MM.1S (cell line): ENCODE results near the gene RFPL3.

Source experiments
- EZH2 ChIP-seq: fragments of 300-600 bp; sonication (generic); optimal IDR thresholded peaks from 2 replicates; pipeline ENCODE3; 2017; ENCODE audit warnings: low read depth, mild to moderate bottlenecking, antibody characterized with exemption, low read length, mixed read lengths
- EZH2phosphoT487 ChIP-seq: fragments of 300-600 bp; sonication (generic); IDR thresholded peaks from 2 replicates; pipeline ENCODE4 v1.6.1; 2018; ENCODE audit warnings: antibody characterized with exemption, low read length
- TF ChIP-seq, protein P1 (sequence below): fragments of 300-600 bp; sonication (generic); IDR thresholded peaks from 2 replicates; pipeline ENCODE4 v1.5.1; 2016; ENCODE audit warnings: antibody characterized with exemption, low read length, mixed read lengths

DNA sequence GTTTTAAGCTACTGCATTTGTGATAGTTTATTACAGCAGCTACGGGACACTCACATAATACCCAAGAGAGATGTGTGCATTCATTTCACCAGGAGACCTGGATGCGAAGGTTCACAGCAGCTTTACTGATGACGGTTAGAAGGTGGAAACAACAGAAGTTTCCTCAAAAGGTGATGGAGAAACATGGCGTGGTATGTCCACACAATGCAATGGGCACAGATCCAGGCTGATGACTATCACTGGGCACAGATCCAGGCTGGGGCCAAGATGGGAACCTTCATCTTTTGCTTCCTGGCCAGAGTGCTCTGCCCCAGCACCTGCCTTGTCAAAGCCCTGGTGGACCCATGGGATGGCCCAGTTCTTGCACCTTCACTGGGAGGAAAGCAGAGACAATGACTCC, 30.6 kb upstream of the RFPL3 start:
- no peak for TF ChIP-seq EZH2
- TF ChIP-seq, protein P1, sequence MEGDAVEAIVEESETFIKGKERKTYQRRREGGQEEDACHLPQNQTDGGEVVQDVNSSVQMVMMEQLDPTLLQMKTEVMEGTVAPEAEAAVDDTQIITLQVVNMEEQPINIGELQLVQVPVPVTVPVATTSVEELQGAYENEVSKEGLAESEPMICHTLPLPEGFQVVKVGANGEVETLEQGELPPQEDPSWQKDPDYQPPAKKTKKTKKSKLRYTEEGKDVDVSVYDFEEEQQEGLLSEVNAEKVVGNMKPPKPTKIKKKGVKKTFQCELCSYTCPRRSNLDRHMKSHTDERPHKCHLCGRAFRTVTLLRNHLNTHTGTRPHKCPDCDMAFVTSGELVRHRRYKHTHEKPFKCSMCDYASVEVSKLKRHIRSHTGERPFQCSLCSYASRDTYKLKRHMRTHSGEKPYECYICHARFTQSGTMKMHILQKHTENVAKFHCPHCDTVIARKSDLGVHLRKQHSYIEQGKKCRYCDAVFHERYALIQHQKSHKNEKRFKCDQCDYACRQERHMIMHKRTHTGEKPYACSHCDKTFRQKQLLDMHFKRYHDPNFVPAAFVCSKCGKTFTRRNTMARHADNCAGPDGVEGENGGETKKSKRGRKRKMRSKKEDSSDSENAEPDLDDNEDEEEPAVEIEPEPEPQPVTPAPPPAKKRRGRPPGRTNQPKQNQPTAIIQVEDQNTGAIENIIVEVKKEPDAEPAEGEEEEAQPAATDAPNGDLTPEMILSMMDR, result no peak
- no peak for TF ChIP-seq EZH2phosphoT487
